Mammary epithelial cell (primary cell): ENCODE data around the gene MOCS1.

Experiments used
- CTCF ChIP-seq, 2 donors: IDR thresholded peaks in 1 of 2; conservative IDR thresholded peaks in 1 of 2; 2 replicates each; pipeline ENCODE4 v1.5.1; 2011 to 2012; ENCODE audit warnings: inconsistent platforms in 2 of 2, low read length in 2 of 2, mild to moderate bottlenecking in 2 of 2, control low read depth in 1 of 2, low read depth in 1 of 2; ENCODE audit not compliant: insufficient read depth in 1 of 2; ENCODE audit errors: extremely low read depth in 1 of 2
- EZH2 ChIP-seq: IDR thresholded peaks from 2 replicates; pipeline ENCODE4 v1.6.1; 2012; ENCODE audit warnings: low read length, inconsistent platforms, borderline replicate concordance

GRCh38 chr6:39908838-39909583 is 25.3 kb downstream of the MOCS1 start:
- TF ChIP-seq CTCF (conservative IDR thresholded peaks at IDR 0.05 in 1 of 2, IDR thresholded peaks at IDR 0.05 in 1 of 2; ENCODE audit: extremely low read depth in 1 of 2, insufficient read depth in 1 of 2, low read depth in 1 of 2, low read length in 2 of 2) (no peak), EZH2 (no peak)
